Stimulated activated CD4-positive, alpha-beta T cell treated with anti-CD3 and anti-CD28 coated beads, Interleukin-12 subunit alpha, Interleukin-12 subunit beta, amount 100 ng/mL, for 24 hours (primary cell): ENCODE data around the gene ZNF557.
A peak's percentile ranks its signal among the peaks of the same experiment; 100 is the strongest.

ENCODE experiments used
- DNase-seq, 2 experiments: peaks; one replicate each; pipeline ENCODE4 v3.0.0-alpha.2; 2020; ENCODE audit warnings: low read depth in 2 of 2

The ZNF557 gene

GRCh38 chr19:7074705-7075282, 5.3 kb downstream of the ZNF557 start:
- no peak for DNase-seq

DNA sequence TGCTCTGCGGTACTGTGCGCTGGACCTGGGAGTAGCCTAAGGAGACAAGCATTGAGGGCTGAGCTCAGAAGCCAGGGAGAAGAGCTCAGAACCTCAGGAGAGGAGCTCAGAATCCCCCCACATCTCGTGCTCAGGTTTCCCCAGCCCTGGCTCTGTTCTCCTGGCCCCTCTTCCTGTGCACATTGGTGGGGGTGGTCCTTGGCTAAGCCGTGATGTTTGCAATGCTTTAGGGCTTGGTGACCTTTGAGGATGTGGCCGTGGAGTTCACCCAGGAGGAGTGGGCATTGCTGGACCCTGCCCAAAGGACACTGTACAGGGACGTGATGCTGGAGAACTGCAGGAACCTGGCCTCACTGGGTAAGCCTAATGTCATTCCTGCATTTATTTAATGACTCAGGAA, 6.6 kb downstream of the ZNF557 start:
- no peak for DNase-seq

- no peak for DNase-seq
Observed at GRCh38 chr19:7078008-7078407, 8.5 kb downstream of the ZNF557 start.

GRCh38 chr19:7083076-7083956, 13.8 kb downstream of the ZNF557 start:
- DNase-seq, result no peak

DNA sequence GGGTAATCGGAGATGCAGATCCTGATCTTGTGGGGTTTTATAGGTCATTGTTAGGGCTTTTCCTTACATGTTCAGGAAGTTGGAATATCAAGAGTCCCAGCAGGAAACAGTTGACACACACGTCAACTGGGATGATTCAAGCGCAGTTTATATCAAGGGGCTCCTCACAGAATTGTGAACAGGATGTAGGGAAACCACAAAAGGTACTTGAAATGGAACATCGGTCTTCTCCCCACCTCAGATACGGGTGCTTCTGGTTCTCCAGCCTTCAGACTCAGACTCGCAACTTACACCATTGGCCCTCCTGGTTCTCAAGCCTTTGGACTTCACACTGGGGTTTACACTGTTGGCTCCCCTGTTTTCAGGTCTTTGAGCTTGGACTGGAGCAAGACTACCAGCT, 19.5 kb downstream of the ZNF557 start:
- no peak for DNase-seq

- no peak for DNase-seq
Observed at GRCh38 chr19:7098096-7098495, 28.6 kb downstream of the ZNF557 start.

DNA sequence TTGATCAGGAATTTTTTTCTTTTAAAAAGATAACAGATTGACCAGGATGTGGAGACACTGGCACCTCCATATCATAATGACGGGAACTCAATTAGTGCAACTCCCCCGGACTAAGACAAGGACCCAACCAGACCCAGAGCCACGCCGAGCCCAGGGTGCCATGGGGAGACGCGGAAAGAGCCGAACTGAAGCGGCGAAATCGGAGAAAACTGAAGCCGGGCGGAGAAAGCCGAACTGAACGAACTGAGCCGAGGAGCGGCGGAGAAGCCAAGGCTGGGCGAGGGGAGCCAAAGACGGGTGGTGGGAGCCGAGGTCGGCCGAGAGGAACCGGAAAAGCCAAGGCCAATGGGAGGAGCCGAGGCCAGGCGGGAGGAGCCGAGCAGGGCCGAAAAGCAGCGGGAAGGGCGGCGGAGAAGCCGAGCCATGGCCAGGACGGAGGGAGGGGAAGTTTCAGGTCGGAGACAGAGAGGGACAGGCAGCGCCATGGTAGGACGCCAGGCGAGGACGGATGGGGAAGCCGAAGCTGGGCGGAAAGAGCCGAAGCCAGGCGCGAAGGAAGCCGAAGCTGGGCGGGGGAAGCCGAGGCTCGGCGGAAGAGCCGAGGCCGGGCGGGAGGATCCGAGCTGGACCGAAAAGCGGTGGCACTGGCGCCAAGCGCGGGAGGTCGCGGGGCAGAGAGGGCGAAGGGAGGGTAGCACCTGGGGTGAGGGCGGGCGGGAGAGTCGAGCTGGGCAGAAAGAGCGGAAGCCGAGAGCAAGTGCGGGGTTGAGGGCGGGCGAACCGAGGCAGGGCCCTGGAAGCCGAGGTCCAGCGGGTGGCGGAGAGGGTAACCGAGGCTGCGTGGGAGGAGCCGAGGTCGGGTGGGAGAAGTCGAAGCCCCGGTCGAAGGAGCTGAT, 29.4 kb downstream of the ZNF557 start:
- peak; percentile 81 to 86 for DNase-seq

DNA sequence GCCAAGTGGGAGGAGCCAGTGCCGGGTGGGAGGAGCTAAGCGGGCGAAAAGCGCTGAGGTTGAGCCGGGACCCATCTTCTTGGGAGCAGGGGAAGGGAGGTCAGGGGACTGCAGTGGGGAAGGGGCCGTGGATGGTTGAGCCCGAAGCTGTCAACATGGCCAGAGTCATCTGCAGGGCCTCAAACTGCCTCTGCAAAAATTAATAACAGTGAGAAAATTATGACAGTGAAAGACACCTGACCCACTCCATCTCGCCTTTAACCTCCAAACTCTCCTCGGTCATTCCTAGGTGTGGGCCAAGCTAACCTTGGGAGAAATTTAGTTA, 30.1 kb downstream of the ZNF557 start:
- DNase-seq, result peak in 1 of 2 experiments; percentile 83

- DNase-seq, result no peak
Observed at GRCh38 chr19:7101498-7102253, 32.2 kb downstream of the ZNF557 start.

DNA sequence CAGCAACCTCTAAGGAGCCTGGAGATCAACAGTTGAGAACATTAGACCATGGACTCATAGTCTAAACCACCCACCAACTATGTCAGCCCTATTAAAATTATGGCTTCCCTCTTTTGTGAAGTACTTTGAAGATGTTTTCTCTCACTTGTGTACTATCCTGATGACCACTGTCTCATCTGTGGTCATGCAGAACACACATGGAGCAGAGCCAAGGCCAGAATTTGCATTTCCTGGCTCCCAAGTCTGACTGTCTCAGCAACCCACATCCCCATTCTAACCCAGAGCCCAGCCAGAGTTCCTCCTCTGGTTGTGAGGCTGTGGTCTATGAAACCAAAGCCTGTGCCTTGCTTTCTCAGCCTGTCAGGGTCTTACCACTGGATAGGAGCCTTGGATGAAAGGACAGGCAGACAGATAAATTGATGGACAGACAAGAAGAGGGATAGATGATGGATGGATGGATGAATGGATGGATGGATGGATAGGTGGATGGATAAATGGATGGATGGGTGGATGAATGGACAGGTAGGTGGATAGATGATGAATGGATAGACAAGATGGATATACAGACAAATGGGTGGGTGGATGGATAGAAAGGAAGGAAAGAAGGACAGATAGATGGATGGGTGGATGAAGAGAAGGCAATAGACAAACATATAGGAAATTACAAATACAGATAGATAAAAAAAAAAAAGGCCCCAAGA, 35.4 kb downstream of the ZNF557 start:
- DNase-seq, result no peak

GRCh38 chr19:7106711-7107657, 37.5 kb downstream of the ZNF557 start:
- no peak for DNase-seq

- no peak for DNase-seq
Observed at GRCh38 chr19:7109678-7110289, 40.3 kb downstream of the ZNF557 start.

GRCh38 chr19:7112675-7113074, 43.2 kb downstream of the ZNF557 start:
- no peak for DNase-seq

DNA sequence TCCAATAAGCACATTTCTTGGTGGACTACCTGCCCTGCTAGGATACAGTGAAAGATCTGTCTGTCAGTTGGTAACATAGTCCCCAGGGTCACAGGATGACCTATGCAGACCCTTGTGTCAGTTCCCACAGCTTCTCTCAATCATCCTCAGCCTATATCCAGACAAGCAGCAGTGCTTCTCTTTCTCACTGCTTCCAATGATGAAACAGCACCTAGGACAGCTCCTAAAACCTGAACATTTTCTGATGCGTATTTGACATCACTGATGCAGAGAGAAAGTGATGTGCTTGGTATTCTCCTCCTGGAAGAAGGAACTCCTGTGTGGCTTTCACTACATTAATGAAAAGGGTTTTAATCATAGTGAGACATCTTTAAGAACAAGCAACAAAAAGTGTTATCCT, 43.7 kb downstream of the ZNF557 start:
- no peak for DNase-seq

- DNase-seq, result no peak
Observed at GRCh38 chr19:7115721-7116120, 46.2 kb downstream of the ZNF557 start.

- DNase-seq, result no peak
Observed at GRCh38 chr19:7117248-7117647, 47.7 kb downstream of the ZNF557 start.

- DNase-seq, result no peak
Observed at GRCh38 chr19:7119582-7119981, 50.1 kb downstream of the ZNF557 start.

GRCh38 chr19:7120499-7120898, 51.0 kb downstream of the ZNF557 start:
- no peak for DNase-seq

DNA sequence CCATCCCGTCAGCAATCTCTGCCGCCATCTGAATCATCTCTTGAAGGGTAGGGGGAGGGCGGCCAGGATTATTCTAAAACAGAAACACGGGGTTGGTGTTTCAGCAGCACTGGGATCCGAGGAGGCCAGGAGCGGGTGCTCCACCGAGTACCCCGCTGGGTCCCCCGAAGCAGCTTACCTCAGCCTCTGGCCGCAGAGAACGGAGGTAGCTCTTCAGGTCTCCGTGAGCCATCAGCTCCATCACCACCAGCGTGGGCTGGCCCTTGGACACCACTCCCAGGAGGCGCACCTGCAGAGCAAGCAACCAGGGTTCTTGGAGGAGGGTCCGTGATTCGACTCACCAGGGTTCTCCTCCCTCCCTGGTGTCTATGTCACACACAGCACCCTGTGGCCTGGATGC, 53.2 kb downstream of the ZNF557 start:
- DNase-seq, result no peak

DNA sequence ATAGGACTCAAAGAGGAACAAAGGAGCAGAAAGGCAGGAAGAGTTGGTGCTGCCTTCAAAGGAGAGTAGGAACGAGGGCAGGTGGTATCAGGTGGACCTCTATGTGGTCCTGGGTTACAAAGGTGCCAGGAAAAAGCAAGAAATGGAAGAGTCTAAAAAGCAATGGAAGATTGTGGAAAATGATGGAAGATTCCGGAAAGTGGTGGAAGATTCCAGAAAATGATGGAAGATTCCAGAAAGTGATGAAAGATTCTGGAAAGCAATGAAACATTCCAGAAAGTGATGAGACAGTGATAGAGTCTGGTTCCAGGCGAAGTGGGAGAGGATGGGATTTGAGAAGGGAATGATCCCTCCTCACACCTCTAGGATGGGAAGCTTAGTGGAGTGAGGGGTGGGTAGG, 55.3 kb downstream of the ZNF557 start:
- no peak for DNase-seq
